Measurements from ENCODE around the gene WDR1.

Gene WDR1

DNA sequence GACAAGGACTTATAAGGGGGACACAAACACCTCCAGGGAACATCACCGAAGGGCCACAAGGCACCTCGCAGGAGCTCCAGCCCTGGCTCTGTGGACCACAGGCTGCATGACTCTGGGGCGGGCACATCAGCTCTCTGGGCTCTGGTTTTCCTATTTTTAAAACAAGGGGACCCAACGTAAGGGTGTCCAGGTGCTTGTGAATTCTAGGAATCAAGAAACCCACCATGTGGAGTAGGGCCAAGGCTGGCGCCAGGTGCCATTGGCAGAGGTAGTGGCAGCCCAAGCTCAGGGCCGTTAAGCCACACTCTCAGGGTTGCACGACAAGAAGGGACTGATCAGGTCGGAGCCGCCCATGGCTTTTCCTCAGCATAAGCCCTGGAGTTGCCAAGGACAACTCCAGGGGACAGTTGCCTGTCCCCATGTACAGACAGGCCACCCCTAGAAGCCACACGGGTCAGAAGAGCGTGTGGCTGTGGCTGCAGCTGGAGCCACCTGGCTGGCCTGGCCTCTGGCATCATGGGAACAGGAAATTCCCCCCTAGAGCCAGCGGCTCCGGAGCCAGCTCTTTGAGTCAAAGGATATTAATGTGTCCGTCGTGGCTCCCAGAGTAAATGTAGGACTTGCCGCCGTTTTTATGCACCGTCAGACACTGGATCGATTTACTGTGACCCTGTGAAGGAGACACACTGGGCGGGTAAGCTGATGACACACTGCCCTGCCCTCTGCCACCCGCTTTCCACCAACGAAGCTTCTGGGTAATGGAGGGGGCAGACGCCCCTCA is 32.5 kb downstream of the WDR1 start:
- no peak for DNase-seq

DNA sequence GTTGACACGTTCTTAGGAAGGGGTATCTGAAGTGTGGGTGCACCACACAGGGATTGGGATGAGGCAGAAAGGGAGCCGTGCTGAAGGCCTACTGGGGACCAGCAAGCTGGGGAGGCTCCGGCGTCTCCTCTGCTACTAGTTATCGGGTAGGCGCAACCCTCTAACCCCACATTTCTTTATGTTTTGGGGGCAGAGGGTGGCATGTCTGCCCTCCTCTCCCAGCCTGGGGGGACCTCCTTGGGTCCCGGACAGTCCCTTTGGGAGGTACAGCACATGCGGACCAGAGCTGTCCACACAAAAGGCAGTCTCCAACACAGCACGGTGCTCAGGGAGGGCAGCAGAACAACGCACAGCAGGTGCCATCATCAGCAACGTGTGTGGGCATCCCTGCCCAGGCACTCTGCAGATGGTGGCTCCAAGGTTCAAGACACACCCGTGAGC is 33.2 kb downstream of the WDR1 start:
- DNase-seq: no peak

DNA sequence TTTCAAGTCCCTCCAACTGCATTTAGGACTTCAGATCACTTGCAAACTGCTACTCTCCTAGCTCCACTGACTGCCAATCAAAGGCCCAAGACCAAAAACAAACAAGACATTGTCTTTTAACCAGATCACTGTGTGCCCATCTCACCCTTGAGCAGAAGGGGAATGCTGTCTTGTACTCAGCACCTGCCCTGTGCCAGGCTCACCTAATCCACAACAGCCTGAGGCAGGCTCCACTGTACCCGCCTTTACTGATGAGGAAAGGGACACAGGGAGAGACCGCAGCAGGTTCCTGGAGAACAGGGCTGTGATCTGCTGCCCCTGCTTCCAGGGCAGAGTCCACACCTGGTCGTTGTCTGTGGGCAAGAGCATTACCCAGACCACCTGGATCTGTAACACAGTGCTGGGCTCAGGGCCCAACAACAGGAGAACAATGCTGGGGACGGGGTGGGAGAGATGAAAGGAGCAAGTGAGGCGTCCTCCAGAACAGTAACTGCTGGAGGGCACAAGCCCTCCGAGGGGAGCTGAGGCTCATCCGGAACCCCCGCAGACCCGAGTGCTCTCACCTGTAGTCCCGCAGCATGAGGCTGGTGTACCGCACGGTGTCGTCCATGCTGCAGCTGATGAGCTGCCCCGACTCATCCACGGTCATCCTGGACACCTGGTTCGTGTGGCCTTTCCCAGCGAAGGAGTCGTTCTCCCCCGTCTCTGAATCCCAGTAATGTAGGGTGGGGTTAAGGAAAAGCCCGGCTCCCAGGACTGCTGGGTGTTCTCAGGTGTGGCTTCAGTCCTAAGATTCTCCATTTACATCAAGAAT is 33.9 kb downstream of the WDR1 start:
- no peak for DNase-seq

DNA sequence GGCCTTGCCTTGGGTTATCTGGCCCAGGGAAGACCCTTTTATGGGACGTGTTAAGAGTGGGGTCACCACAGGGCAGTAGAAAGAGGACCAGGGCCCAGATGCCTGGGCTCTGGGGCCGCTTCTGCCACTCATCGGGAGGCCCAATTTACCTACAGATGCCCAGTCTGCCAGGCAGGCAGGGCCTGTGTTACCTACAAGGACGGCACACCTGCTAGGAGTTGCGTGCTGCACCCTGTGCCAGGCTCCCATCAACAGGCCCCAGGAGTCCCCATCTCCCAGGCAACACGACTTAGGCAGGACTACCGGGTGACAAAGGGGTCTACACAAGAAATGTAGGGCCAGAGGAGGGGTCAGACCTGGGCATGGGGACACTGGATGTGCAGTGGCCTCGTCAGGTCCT is 34.6 kb downstream of the WDR1 start:
- no peak for DNase-seq

DNA sequence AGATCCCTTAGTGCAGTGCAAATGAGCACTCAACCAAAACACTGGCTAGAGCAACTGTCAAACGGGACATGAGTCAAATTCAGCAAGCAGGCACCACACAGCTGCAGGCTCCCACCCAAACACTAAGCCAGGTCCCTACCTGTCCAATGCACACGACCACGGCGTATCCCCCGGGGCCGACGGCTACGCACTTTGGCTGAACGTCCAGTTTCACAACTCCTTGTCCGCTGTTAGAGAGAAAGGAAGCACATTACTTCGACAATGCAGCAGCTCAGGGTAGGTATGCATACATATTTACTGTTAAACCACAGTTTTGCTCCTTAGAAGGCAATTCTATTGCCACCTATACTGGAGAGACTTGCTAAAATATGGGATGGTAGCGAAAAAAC is 35.4 kb downstream of the WDR1 start:
- no peak for DNase-seq

DNA sequence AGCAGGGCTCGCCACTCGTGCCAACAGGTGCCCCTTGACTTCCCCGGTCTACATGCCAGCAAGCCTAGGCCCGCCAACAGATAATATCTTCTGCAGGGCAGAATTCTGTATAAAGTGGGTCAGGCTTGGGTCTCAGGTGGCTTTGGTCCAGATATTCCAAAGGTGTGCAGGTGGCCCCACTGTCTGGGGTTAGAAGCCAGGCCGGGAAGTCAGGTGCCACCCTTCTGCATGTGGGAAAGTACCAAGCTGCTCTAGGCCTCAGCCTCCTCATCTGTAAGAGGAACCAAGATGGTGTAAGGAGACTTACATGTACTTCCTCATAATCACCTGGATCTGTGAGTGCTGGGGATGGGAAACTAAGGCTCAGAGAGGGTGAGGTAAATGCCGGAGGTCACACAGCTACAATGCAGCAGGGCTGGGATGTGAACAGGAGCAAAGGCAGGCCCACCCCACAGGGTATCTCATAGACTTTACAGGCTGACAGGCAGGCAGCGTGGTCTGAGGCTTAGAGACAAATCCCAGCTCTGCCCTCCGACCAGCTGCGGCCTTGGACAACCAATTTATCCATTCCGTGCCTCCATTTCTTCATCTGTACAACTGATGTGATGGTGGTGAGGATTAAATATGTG is 35.9 kb downstream of the WDR1 start:
- DNase-seq: no peak

DNA sequence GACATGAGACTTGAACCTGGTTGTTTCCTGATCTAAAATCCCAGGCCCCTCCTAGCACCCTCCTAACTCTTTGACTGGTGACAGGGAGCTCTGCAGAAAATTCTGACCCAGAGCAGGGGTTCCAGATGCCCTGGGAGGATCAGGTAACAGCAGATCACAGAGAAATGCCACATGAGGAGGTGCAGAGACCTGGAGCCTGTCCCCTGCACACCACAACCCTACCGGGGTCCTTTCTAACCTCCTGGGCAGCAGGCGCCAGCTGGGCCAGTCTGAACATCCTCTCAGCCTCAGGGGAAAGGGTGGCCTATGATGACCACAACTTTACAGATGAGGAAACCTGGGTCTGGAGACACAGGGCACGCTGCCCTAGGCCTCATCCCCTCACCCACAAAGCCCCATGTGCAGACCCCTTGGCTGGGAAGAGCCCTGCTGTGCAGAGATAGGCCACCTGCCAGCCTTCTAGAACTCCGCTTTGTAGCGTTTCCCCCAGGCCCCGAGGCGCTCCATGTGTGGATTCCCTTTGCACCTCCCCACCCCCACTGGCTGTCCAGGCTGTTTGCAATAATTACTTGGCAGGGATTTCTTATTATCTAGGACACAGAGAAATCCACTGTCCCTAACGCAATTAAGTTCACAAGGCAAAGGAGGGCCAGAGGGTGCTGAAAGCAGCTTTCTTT is 36.5 kb downstream of the WDR1 start:
- DNase-seq: no peak

DNA sequence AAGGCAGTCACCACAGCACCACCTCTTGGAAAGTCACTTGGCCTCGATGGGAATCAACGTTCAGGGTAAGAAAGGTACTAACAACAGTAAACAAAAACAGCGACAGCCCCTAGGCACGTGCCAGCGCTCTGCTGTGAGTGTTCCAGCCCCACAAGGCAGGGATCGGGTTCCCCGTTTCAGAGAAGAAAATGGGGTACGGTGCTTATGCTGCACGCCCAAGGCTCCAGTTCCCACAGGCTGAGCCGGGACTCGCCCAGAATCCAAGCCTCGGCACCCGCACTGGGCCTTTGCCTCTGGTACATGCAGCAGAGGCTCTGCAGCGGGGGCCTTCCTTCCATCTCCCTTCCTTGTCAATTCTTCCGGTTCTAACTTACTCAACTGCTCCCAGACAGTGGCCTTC is 37.3 kb downstream of the WDR1 start:
- no peak for DNase-seq

DNA sequence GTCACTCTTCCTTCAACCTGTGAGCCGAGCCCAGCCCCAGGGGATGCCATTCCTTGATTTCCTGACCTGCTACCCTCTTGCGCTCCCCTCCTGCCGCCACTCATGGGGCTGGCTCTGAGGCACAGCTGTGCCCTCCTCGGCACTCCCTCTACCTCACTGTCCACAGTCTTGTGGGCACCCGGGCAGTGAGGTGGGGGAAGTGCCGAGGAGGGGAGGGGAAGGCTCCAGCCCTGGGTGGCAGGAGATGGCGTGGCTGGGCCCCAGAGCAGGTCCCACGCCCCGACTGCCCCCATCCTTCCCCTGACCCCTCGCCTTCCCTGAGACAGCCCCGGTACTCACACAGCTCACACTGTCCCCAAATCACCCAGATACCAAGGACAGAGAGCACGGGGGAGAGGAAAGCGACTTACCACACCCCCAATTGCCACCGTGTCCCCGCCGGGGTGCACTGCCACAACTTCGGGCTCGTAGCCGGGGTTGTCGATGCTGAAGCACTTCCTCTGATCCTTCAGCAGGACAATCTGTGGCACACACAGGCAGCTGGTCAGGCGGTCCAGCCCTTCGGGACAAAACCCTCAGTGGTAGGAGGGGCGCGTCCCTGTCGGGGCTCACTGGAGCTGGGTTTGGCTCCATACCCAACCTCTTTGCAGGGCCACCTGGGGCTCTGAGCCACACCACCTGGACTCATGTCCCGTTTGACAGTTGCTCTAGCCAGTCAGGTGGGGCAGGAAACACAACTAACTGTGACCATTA is 37.9 kb downstream of the WDR1 start:
- no peak for DNase-seq

DNA sequence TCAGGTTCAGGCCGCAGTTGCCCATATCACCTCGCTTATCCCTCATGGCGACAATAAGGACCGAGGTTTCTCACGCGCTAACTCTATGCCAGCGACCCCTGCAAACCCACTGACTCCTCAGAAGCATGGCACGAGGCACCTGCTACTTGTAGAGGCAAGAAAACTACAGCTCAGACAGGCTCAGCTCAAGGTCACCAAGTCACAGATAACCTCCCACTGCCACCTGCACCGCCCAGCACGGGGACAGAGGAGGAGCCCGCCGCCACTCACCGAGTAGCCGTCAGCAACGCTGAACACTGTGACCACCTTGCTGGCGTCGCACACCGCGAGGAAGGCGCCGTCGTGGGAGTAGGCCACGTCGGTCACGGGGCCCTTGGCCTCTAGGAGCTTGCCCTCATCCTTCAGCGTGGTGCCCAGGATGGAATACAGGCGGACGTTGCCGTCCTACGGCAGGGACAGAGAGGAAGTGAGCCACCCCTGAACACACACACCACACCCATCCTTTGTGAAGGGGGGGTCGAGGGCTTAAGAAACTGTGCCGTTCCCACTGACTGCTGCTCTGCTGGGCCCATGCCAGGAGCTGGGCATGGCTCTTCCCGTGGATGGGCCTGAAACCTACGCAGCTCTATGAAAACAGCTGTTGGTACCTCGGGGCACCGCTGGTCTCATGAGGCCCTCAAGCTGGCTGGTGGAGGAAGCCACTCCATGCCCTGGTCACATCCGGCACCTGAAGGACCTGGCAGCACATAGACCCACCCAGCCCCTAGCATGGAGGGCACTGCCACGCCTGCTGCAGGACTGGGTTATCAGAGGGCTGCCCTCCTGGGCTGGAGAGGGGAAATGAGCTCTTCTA is 38.9 kb downstream of the WDR1 start:
- no peak for DNase-seq

DNA sequence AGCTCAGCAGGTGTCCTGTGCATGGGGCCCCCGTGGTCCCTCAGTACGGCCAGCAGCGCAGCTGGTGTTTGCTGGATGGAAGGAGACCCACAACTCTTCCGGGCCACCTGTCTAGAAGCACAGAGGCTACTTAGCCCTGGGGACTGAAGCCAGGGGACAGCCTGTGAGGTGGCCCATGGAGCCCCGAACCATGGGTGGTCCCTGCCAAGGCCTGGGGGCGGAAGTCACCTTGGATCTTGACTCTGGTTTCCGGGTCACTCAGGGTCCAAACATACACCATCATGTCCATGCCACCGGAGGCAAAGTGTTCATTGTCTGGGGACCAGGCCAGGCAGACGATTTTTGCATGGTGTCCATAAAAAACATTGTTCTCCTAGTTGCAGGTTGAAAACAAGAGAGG is 39.5 kb downstream of the WDR1 start:
- no peak for DNase-seq

DNA sequence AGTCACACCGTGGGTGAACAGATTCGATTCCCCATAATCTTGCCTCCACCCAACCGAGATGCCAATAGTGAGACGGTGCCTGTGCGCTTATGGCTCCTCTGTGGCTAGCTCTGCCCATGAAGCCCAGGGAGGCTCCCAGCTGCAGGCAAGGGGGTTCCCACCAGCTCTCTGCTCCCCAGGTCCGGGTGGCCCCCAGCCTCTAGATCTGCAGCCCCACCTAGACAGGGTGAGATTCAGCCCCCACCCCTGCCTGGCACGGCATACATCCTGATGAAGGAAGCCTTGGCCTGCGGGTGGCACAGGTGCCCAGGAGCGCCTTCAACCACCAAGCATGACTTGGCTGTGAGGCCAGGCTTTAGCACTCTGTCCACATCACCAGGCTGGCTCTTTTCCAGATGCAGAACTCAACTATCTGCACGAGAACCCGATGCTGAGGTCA is 40.6 kb downstream of the WDR1 start:
- DNase-seq: no peak

DNA sequence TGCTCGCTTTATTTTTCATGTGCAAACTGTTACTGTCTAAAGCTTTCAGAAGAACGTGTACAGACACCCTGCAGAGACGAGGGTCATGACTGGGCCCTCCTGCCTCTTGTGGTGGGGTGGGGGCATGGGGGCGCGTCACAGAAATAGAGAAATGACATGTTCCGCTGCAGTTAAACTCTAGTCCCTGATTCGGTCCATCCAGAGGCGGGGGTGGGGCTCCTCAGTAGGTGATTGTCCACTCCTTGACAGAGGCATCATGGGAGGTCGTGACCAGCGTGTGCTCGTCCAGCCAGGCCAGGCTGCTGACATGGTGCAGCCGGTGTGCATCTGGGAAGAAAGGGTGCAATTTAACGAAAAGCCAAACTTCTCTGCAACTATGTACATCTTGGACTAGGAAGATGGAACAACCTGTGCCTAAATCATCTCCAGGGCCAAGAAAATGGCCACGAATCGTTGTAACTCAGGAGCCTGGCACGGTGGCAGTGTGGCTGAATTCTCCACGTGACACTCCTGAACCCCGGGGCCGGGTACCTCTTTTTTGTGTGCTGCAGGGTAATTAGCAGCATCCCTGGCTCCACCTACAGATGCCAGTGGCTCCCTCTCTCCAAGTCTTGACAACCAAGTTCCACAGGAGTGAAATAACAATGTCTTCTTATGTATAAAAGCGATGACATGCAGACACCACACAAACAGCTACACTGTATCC is 41.3 kb downstream of the WDR1 start:
- no peak for DNase-seq

DNA sequence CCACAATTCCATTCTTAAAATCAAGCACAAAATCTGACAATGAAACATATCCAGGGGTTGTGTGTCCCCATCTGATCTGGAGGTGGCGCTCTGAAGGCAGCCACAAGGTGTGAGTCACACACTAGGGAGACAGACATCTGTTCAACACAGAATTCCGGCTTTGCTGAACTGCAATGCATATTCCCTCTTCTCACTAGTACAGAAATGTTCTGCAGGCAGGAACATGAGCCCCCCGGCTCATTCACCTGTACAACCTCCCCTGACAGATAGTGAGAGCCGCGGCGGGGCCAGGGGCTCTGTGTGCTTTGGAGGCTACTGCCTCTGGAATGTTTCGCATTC is 41.9 kb downstream of the WDR1 start:
- DNase-seq: no peak

DNA sequence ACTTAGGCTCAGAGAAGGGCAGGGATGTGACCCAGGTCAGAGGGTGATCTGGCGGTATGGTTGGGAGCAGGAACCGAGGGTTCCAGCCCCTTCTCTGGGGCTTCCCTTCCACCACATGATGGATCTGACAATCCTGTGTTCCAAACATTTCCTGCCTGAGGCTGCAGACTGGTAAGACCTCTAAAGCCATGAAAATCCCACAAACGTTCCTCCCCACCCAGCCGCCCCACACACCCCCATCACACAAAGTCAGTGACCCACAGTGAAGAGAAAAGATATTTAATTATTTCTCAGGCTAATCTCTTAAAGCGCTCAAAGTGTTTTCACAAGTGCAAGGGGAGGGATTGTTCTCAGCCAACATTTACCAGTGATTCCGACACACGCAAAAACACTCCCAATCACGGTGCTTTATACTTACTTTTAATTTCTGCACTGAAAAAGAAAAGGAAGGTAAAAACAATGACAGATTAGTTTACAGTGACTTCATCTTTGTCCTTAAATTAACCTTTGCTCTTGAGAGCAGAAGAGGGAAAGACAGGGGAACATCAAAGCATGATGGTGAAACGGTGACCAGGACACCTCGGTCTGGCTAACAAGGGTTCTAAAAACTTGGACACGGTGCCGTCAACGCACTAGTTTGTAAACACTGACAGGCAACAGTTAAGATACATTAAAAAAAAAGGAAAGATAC is 42.4 kb downstream of the WDR1 start:
- no peak for DNase-seq

DNA sequence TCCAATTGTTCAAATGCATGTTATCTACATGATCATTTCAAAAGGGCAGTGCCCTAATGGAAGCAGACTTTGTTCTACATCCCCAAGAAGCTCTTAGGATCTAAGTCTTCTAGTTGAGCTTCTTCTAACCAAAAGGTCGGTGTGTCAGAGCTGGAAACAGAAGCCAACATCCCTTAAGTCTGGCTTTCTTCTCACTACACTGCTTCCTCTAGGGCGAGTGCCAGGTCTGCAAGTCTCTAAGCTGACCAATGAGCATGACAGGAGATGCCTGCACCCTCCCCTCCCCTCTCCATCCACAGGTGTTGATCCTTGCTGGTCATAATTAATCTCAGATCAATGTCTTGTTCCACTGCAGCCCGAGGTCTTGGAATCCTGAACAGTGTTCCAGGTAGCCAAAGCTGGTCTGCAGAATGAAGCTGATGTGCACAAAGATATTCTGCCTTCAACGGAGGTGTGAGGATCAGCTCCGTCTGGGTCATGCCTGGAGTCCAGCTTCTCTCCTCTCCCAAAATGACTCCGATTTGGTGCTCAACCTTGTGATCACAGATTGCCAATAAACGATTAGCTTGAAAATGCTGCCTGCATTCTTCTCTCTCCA is 44.1 kb downstream of the WDR1 start:
- no peak for DNase-seq

DNA sequence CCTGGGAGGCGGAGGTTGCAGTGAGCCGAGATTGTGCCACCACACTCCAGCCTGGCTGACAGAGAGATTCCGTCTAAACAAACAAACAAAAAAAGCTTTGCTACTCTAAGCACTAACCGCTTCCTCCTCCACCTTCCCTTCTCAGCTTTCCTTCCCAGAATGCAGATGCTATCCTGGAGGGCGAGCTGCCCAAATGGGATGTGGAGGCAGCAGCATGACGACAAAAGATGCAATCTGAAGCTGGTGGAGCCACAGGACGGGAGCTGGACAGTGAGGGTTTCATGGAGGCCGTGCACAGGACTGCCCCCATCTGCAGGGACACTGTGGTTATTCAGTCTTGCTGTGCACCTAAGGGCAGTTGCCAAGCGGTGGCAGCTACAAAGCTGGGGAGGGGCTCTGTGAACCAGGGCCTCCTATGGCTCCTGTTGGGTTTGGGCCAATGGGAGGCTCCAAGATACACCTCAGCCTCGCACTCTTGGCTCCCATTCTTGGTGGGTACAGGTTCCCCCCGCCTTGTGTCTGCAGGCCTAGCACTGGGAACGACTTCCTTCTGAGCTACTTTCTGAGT is 47.4 kb downstream of the WDR1 start:
- DNase-seq: no peak

DNA sequence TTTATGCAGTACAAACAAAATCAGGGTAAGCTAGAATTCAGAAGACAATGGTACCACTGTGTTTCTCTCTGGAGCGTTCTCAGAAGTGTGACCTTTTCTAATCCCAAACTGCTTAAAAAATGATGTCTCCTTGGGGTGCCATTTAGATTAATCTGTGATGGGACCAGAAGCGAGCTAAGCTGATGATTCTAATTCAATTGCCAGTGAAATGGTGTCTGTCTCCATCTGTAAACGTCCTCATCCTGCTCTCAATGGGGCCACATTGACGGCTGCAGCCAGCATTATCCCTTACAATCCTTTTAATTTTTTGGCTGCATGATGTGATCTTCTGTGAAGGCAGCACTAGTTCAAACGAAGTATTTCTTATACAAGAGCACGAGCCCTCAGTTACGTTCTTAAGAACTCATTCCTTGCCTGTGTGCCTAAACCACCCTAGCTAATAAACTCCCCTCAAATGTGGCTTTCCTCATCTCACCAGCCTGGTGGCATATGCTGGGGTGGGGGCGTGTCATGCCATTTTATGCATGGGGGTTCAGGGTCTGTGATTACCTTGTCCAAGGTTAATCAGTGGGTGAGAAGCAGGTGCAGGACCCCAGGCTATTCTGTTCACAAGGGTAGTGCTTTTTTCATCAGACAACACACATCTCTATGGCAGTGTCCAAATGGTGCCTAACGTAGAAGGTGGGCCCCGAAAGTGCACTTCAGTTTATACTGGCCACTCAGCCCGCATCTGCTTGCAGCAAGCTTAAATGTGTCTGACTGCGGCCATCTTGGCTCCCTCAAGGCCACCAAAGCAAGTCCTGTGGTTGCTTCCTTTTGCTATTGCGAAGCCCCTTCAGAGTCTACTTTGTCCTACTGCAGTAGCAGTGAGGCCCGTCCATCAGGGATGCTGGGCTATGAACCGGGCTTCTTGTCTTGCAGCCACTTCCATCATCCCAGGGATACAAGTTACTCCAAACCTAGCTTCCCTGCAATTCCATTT is 49.6 kb downstream of the WDR1 start:
- no peak for DNase-seq
